Measurements from ENCODE around the gene C17orf58. TPM values are rescaled to one million over a fixed set of nuclear protein-coding genes. Genes with fewer than 3 reads are reported as not detected.

C17orf58 gene
- total and polyA plus RNA-seq, 2 of the 4 experiments (the other 2 are of a cell fraction) = 7.2 to 10.2 TPM

GRCh38 chr17:67998466-67998865 is 2.2 kb upstream of the C17orf58 start:
- no peak for DNase-seq
- in situ Hi-C loops (cut with MboI; ENCODE audit: low sequenced_read_pairs) = no loop called here
- peaks cover 4% of the 10 kb centered on the region; the same call in 1 of the 2 replicates for H3K4me1 ChIP-seq (ENCODE audit: control insufficient read depth, insufficient read depth, low read length)
- dilution Hi-C loops (cut with HindIII; ENCODE audit: low sequenced_read_pairs, unreplicated experiment) = no loop called here
- ChIA-PET CTCF (interaction anchor here (0.6 kb wide), 1 partner anchor 29 kb away, joined by 3 read pairs; no protein-coding TSS in a partner anchor), POLR2A (ENCODE audit: unreplicated experiment) (interaction anchor here (0.6 kb wide), 1 partner anchor 459 kb away, joined by 7 read pairs; the partner anchor contains the start of gene WIPI1)
- H3K14ac ChIP-seq (replicated peaks; ENCODE audit: low read depth, low read length) = no peak overlapping the region
- peaks cover 0 to 3% of the 10 kb centered on the region in 2 experiments; a peak in 1 of 4 replicates for H3K79me1 ChIP-seq (ENCODE audit: low read depth in 1 of 2, low read length in 2 of 2)
- H2AK5ac ChIP-seq (ENCODE audit: low read depth, low read length) = no peak overlapping the region
- no peak overlapping the region for H3K4me2 ChIP-seq (ENCODE audit: low read depth, low read length)
- H3K4me3 ChIP-seq (ENCODE audit: insufficient read depth, low read depth, low read length) = no peak overlapping the region
- no TSS peak for BruUV-seq (replicated peaks)
- no peak overlapping the region for H4K91ac ChIP-seq (ENCODE audit: insufficient read depth, low read depth, low read length)
- no peak overlapping the region for H3K9ac ChIP-seq (ENCODE audit: low read depth, low read length)
- no peak overlapping the region for H2BK20ac ChIP-seq (ENCODE audit: low read depth, low read length)
- H3K36me3 ChIP-seq (ENCODE audit: control insufficient read depth, insufficient read depth, low read length) = no peaks in the 10 kb centered on the region
- H2AK9ac ChIP-seq (replicated peaks; ENCODE audit: low read depth, low read length, poor library complexity) = no peak overlapping the region
- no peak overlapping the region for H3K23ac ChIP-seq (ENCODE audit: low read depth, low read length)
- no peak overlapping the region for H2AFZ ChIP-seq (replicated peaks; ENCODE audit: low read length, poor library complexity)
- H3K4ac ChIP-seq (ENCODE audit: low read depth, low read length) = no peak overlapping the region
- H3K56ac ChIP-seq (ENCODE audit: extremely low read depth, insufficient read depth, low read length) = no peak overlapping the region
- H4K5ac ChIP-seq (ENCODE audit: low read depth, low read length) = no peak overlapping the region
- H3K18ac ChIP-seq (ENCODE audit: low read depth, low read length) = no peak overlapping the region
- H4K20me1 ChIP-seq (ENCODE audit: insufficient read depth, low read length) = no peaks in the 10 kb centered on the region
- no peaks in the 10 kb centered on the region for H3K27me3 ChIP-seq (ENCODE audit: control insufficient read depth, insufficient read depth, low read length)
- H3K9me3 ChIP-seq (ENCODE audit: control insufficient read depth, insufficient read depth, low read length) = no peaks in the 10 kb centered on the region
- no peak overlapping the region for H3K27ac ChIP-seq (ENCODE audit: insufficient read depth, low read length)
- H3K9me1 ChIP-seq (ENCODE audit: insufficient read depth, low read length) = no peaks in the 10 kb centered on the region
- H2BK15ac ChIP-seq (ENCODE audit: low read depth, low read length) = no peak overlapping the region
- no peak overlapping the region for H2BK120ac ChIP-seq (ENCODE audit: low read depth, low read length)
- no peak overlapping the region for H2BK5ac ChIP-seq (ENCODE audit: low read depth, low read length, poor library complexity, severe bottlenecking)
- no peak overlapping the region for H4K8ac ChIP-seq (ENCODE audit: low read depth in 2 of 2, low read length in 2 of 2)
- intact Hi-C loops (cut with micrococcal nuclease) = loop anchor here (10.0 kb wide), 1 partner anchor 206 kb away; no protein-coding TSS in a partner anchor
- TF ChIP-seq FOS (IDR thresholded peaks at IDR 0.05; ENCODE audit: low read depth, low read length) = no peak
- TF ChIP-seq, protein P1, sequence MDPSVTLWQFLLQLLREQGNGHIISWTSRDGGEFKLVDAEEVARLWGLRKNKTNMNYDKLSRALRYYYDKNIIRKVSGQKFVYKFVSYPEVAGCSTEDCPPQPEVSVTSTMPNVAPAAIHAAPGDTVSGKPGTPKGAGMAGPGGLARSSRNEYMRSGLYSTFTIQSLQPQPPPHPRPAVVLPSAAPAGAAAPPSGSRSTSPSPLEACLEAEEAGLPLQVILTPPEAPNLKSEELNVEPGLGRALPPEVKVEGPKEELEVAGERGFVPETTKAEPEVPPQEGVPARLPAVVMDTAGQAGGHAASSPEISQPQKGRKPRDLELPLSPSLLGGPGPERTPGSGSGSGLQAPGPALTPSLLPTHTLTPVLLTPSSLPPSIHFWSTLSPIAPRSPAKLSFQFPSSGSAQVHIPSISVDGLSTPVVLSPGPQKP (IDR thresholded peaks at IDR 0.05; ENCODE audit: borderline replicate concordance, low read depth, low read length) = no peak
- TF ChIP-seq NFE2L2 (IDR thresholded peaks at IDR 0.05; ENCODE audit: low read depth, low read length) = no peak
- no peak for TF ChIP-seq MAFK (IDR thresholded peaks at IDR 0.05; ENCODE audit: low read depth, low read length)
- TF ChIP-seq RFX5 (IDR thresholded peaks at IDR 0.05; ENCODE audit: low read depth, low read length) = no peak
- WGBS, 2 experiments (ENCODE audit: extremely low coverage in 2 of 2, insufficient read length in 1 of 2) = no CpG with 5 or more reads among the region's 2 CpGs
- no peak for ATAC-seq (ENCODE audit: low read depth)

Measured in IMR-90 (cell line).